Effector CD4-positive, alpha-beta T cell (primary cell): Measurements from ENCODE around the gene CEP112.
"Not testable (repeated sequence)": the region's sequence is repeated elsewhere in the genome, so short reads cannot be mapped to it uniquely, and the experiment has no call there.

Source experiments
- DNase-seq: peaks from one replicate; pipeline ENCODE4 v3.0.0-alpha.2; 2020

Gene CEP112

DNA sequence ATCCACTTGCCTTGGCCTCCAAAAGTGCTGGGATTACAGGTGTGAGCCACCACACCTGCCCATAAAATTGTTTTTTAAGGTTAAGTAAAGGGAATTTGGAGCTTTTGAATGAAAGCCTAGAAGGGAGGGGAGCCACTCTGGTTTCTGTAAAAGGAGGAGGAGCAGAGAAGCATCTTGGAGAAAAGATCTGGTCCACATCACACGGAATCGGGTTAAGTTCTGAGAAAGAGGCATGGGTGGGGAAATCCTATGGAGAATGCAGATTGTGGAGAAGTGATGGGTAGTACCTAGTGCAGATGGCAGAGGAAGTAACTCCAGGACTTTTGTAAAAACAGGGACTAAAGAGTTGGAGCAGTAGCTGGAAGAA, 18.3 kb upstream of the CEP112 start:
- DNase-seq = no peak

DNA sequence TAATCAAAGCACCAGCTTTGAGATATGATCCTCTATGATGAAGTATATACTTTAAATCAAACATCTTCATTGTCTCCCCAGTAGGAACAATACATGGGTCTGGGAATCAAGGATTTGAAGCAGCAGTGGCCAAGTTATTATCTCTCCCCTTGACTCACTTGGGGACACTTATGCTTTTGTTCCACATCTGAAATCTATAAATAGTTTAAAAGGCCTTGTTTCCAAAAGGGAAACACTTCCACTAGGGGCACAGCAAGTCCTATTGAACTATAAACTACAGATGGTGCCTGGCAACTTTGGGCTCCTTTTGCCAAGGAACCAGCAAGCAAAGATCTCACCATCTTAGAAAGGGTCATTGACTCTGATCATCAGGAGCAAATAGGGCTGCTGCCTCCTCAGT, 16.0 kb upstream of the CEP112 start:
- DNase-seq = no peak

DNA sequence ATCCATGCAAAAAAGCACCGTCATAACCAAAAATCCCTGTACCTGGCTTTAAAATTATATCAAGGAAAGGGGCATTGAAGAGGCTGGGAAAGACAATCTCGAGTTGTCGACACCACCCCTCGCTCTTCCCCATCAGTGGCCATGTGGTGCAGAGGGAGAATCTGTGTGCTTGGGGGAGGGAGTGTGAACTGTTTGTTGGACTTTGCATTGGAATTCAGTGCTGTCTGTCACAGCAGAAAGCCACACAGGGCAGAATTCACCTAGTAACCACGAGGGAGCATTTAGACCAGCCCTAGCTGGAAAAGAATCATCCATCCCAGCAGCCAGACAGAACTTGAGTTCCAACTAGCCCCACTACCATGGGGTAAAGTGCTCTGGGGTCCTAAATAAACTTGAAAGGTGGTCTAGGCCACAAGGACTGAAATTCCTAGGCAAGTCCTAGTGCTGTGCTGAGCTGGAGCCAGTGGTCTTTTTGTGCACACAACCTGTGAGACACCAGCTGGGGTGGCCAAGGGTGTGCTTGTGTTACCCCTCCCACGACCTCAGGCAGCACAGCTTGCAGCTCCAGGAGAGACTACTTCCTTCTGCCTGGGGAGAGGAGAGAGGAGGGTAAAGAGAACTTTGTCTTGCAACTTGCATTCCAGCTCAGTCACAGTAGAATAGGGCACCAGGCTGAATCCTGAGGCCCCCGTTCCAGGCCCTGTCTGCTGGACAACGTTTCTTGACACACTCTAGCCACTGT, 11.5 kb upstream of the CEP112 start:
- no peak for DNase-seq

DNA sequence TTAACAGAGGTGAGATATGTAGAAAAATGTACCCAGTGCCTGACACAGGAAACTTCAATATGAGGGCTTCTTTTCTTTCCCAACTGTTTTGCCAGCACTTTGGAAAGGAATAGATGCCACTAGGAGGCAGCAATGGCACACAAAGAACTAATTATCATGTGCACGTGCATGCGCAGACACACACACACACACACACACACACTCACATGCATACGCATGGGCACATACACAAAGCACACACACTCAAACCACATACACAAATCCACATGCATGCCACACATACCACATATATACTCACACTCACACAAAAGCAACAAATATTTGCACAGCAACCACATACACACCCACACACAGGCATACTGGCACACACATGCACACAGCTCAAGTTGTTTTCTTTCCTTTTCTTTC, 8.8 kb upstream of the CEP112 start:
- DNase-seq = peak; percentile 28

DNA sequence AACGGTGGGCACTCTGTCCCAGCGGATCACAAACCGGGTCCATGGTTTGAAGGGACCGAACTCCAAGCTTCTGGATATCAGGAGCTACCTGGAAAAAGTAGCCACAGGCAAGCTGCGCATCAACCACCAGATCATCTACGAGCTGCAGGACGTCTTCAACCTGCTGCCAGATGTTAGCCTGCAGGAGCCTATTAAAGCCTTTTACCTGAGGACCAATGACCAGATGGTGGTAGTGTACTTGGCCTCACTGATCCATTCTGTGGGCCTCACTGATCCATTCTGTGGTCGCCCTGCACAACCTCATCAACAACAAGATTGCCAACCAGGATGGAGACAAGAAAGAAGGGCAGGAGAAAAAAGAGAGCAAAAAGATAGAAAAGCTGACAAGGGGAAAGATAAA, 6.3 kb upstream of the CEP112 start:
- no peak for DNase-seq

DNA sequence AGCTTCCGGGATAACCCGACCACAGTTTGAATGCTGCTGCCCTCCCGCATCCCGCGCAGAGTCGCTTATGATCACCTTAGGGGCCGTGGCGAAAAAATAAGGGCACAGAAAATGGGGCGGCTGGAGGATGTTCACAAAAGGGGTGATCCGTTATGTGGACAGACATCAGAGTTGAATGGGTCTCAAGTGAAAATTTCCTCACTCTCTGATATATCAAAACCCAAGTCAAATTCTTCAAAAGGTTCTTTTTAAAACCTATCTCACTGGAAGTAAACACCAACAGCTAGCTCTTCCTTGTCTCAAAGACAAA, 400 bp upstream of the CEP112 start:
- no peak for DNase-seq

DNA sequence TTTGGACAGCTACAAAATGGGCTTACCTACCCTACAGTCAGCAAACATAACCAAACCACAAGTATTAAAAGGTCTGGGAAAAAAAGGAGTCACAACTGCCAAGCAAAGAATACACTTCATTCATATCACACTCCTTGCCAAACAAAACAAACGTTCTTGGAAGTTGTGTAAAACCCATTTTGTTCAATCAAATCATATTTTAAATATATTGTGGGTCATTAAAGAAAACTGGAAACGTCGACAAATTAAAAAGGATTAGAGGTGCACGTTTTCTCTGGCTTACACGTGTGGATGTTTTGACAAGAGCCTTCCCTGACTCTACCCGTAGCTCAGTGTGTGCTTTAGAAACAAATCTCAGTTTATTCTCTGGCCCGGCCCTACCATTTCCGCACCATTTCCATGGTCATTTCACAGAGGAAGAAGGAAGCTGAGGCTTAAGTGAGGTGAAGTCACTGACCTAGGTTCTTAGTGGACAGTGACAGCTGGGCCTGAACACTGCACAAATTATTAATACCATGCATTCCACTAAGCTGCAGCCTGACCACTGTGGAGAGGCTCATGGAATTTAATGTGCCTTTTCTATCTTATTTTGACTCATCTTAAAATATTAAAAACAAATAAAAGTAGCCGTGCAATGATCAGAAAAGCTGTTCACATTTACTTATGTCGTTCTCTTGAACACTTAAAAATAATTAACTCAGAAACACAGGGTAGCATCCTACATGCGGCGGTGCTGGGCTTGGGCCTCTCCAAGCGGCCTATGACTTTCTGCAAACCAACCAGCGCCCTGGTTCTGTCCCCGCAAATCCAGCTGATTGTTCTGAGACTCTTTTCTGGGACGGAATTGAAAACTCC, 968 bp downstream of the CEP112 start:
- DNase-seq = no peak

DNA sequence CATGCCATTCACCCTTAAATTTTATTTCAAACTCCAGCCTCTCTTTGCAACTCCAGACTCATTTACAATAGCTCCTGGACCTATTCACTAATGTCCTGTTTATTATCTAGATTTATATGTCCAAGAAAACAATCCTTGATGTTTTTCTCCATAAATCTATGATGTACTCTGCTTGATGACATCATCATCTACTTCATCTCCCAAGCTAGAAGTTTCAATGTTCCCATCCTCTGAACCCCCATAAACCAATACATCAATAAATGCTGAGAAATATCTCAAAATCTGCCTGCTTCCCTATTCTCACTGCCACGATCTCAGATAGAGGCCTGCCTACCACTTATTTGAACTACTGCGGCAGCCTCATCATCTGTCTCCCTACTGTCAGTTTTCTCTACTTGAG, 4.2 kb downstream of the CEP112 start:
- DNase-seq = no peak

DNA sequence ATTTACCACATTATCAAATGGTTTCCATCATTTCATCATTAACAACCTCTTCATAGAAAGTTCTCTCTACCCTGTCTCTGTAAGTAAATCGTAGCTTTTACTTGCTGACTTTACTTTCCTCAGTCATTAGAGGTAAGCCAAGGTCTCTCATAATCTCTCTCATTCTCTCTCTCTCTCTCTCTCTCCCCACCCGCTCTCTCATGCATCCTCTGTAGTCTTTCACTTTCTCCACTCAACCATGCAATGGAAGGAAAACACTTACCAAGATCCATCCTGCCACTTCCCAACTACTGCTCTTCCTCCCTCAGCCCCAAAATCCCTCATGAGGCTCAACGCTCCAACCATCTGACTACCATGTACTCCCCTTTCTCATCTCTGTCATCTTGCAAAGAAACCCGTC, 6.1 kb downstream of the CEP112 start:
- no peak for DNase-seq

DNA sequence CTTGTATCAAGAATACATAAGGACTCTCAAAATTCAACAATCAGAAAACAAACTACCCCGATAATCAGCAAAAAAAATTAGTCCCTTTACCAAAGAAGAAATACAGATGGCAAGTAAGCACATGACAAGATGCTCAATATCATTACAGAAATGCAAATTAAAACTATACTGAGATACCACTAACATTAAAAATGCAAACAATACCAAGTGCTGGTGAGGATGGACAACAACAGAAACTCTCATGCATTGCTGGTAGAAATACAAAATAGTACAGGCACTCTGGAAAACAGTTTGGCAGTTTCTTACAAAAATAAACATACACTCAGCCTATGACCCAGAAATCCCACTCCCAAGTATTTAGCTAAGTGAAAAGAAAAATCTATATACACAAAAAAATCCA, 7.5 kb downstream of the CEP112 start:
- no peak for DNase-seq

DNA sequence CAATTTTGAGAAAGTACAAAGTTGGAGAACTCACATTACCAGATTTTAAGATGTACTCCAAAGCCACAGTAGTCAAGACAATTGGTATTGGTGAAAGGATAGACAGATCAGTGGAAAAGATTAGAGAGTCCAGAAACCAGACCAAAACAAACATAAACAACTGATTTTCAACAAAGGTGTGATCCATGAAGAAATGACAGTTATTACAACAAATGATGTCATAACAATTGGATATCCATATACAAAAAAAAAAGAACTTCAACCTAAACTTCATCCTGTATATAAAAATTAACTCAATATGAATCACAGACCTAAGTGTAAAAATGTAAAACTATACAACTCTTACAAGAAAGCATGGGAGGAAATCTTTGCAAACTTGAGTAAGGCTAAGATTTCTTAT, 8.4 kb downstream of the CEP112 start:
- DNase-seq = no peak

DNA sequence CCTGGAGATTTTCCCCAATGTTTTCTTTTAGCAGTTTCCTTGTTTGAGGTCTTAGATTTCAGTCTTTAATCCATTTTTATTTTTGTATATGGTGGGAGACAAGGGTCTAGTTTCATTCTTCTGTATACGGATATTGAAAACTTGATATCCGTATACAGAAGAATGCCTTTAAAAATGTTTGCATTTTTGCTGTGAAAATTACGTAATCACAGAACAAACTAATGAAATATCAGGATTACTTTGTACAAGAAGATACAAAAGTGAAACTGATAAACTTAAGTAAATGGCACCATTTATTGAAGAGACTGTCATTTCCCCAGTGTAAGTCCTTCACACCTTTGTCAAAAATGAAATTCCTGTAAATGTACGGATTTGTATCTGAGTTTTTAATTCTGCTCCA, 13.3 kb downstream of the CEP112 start:
- no peak for DNase-seq

DNA sequence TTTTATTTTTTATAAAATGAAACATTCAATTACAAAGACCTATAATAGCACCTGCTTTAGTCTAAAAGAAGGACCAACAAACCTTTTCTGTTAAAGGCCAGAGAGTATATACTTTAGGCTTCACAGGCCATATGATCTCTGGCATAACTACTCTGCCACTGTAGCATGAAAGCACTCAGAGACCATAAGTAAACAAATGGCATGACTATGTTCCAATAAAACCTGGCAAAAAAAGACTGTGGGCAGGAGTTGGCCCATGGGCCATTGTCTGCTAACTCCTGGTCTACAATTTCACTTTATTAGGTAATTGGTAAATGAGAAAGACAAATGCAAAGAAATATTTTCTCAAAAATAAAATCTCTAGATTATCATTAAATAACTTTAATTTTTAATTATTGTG, 14.9 kb downstream of the CEP112 start:
- DNase-seq = no peak

DNA sequence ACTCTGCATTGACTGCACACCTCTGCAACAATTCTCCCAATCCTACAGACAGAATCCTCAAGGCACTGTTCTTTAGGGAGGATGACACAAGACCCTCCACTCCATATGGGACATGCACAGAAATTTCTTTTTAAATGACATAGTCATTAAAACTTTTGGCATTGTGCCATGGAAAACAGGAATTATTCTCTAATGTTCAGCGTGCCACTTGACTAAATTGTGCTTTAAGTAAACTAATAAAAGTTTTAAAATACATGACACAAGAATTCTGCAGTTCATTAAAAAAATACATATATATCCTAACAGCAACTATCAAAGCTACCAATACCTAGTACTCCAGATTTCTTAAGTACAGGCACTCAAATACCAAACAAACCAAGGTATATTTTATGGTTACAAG, 16.0 kb downstream of the CEP112 start:
- no peak for DNase-seq

DNA sequence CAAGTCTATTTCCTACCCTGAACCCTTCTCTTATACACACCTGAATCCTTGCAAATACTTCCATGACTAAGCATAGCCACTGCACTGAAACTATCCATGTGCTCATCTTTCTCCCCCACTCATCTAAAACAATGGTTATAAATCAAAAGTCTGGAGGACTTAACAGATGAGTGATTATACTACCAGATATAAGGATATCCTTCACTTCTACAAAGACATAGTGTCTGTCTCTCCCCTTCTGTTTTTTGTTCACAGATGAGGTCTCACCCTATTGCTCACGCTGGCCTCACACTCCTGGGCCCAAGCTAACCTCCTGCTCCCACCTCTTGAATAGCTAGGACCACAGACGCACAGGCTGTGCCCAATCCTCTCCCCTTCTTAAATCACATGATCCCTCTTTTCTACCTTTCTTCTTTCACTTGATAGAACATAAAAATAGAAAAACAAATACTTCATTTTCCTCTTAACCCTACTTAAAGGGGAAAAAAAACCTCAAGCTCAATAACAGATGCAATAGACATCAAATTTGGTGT, 19.2 kb downstream of the CEP112 start:
- no peak for DNase-seq

DNA sequence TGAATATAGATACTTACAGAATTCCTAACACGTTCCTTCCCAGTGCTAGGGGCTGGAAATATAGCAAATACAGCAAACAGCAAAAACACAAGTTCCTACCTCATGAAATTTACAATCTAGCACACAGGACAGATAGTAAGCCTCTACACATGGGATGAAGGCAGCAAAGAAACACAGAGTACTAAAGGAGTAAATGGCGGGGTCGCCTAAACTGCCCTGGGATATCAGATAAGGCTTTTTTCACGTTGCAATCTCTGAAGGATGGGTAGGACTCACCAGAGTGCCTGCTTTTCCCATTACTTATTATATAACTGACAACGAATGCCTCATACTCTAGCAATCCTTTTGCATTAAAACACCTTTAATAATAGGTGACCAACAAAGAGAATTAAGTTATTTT, 19.8 kb downstream of the CEP112 start:
- DNase-seq = no peak

DNA sequence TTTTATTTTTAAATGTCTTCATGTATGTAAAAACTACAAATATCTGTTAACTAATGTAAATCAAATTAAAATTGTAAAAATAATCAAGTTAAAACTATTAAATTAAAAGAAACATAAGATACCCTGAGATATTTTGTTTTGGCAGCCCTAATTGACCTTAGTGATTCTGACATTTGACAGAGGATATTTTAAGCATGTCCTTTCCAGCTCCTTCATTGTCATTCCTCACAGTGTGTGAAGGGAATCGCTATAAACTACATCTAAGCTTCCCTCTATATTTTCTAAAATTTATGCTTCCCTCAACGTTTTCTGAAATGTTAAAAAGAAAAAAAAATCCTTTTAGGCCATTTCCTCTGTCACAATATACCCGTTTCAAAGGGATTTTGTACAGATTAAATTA, 20.2 kb downstream of the CEP112 start:
- no peak for DNase-seq

DNA sequence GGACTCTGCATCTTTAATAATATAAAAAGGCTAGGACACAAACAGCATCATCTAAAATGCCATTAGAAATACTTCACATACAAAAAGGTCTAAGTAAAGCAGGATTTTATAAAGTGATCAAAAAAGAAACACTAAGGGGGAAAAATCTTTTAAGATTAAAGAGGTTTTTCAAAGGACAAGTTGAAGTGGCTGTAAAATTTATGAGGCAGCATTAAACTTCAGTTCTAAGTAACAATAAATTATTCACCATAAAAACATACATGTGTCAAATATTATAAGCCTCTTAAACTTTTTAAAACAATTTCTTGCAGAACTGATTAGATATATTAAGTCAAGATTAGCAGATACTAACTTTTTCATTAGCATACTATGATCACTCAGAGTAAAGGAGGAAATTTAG, 20.8 kb downstream of the CEP112 start:
- no peak for DNase-seq

DNA sequence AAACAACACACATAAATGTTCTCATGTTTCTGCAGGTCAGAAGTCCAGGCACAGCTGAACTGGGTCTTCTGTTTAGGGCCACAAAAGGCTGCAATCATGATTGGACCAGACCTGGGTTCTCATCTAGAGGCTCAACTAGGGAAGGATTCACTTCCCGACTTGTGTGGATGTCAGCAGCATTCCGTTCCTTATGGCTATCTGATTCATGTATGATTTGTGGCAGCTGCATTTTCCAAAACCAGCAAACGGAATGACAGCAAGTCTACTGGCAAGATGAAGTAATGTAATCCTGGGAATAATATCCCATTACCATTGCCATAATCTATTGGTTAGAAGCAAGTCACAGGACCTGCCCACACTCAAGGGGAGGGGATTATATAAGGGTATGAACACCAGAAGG, 22.1 kb downstream of the CEP112 start:
- DNase-seq = no peak

DNA sequence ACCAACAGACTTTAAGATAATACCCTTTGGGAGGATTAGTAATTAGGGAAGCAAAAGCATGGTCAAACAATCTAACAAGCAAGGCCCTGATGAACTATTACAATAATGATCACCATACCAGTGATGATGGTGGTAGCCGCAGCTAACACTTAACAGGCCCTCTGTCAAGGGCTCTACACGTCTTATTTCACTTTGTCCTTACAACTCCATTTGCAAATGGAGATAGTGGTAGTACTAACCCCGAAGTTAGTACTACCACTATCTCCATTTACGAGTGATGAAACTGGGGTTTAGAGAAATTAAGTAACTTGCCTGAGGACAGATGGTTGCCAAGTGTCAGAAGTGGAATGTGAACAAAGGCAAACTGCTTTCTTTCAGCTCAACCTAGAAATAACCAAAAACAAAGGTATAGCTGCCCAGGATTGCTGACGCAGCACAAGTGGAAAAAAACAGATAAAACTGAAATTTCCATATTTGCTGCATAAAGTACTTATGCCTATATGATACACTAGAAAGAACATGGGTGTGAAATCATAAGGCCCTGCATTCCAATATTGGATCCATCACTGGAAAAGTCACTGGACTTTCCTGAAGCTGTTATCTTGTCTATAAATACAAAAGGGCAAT, 24.6 kb downstream of the CEP112 start:
- DNase-seq = no peak

DNA sequence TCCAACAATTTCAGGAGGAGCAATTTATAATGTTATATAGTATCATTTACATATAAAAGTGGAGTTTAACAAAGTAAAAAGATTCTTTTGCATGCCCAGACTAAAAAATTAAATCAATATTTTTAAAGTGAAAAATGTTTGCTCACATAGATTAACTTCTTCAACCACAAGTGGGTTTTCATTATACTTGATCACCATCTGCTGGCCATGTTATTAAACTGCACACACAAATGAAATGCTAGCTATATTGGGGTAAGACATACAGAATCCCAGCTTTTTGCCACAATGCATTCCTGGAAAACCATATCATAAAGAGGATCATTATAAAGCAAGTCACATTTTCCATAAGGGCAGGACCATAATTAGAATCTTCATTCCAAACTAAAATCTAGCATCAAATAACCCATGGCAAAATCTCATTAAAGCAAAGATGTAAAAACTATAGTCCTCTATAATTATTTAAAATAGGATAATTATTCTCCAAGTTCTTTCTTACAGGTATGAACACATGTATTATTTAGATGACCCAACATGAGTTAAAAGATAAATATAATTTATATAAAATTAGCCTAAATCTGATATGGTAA, 26.3 kb downstream of the CEP112 start:
- peak; percentile 5 for DNase-seq

DNA sequence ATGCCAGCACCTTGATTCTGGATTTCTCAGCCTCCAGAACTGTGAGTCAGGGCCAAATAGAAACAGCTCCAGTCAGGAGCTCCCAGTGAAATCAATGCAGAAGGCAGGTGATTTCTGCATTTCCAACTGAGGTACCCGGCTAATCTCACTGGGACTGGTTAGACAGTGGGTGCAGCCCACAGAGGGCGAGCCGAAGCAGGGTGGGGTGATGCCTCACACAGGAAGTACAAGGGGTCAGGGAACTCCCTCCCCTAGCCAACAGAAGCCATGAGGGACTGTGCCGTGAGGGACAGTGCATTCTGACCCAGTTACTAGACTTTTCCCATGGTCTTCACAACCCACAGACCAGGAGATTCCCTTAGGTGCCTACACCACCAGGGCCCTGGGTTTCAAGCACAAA, 36.9 kb downstream of the CEP112 start:
- DNase-seq = not testable (repeated sequence)

DNA sequence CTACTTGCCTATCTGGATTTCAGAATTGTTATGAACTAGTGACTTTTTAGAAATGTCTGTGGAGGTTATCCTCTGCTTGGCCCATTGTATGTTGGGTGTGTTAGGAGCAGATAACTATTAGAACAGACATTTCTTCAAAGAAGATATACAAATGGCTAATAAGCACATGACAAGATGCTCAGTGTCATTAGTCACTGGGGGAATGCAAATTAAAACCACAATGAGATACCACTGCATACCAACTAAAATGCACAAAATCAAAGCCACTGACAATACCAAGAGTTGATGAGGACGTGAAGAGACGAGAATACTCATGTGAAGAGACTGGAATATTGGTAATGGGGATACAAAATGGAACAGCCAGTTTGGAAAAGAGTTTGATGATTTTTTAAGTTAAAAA, 39.2 kb downstream of the CEP112 start:
- DNase-seq = no peak

DNA sequence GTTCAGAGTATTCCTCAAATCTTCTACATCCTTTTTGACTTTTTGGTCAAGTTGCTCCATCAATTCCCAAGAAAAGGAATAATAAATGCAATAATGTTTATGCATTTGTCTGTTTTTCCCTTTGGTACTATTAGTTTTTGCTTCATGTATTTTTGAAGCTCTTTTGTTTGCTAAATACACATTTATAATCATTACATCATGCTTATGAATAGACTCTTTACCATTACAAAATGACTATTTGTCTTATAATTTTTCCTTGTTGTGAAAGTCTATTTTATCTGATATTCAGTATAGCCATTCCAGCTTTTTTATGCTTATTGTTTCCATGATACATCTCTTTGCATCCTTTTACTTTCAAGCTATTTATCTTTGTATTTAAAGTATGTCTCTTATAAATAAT, 41.2 kb downstream of the CEP112 start:
- DNase-seq = no peak
